ENCODE results near the gene LRRK1. TPM values are rescaled to one million over a fixed set of nuclear protein-coding genes. Genes with fewer than 3 reads are reported as not detected.
A peak's percentile ranks its signal among the peaks of the same experiment; 100 is the strongest.

Gene LRRK1
- total and polyA plus RNA-seq, 2 donors (not counting 1 experiment from before 2014, with no cell fraction given), result 19.8 to 53.0 TPM

DNA sequence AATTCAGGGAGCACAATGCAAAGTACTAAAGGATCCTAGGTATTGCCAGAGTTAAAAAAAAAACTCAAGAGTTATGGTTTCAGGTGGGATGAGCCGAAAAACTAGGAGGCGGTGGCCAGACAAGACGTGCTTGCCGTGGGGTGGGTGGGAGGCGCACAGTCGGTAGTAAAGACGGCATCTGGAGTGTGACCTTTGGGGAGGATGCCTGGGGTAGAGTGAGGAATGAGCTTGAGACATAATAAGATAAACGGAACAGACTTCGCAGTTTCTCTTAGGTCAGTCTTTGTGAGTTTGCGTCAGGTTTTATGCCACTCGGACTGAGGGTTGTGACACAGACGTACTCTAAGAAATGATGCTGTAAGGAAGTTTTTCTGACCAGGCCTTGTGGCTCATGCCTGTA is 139.6 kb downstream of the LRRK1 start:
- WGBS (ENCODE audit: insufficient coverage), result 97% methylated on average over 12 of the region's 12 CpGs
- peaks cover 3 to 76% of the 10 kb centered on the region in 2 experiments for H3K36me3 ChIP-seq (replicated peaks in 1 of 2; ENCODE audit: control extremely low read depth in 1 of 2, control insufficient read depth in 1 of 2, extremely low read depth in 1 of 2, insufficient read depth in 2 of 2, low read length in 1 of 2)
- H3K27ac ChIP-seq (ENCODE audit: low read length in 2 of 2), result no peak overlapping the region
- no peaks in the 10 kb centered on the region for H3K27me3 ChIP-seq (replicated peaks in 1 of 4; ENCODE audit: control extremely low read depth in 1 of 4, control insufficient read depth in 3 of 4, insufficient read depth in 4 of 4, low read length in 3 of 4)
- no peak overlapping the region for H3K4me3 Mint-ChIP-seq
- no peaks in the 10 kb centered on the region for H3K9me3 Mint-ChIP-seq (ENCODE audit: insufficient read depth)
- no peak overlapping the region for H3K4me3 ChIP-seq (ENCODE audit: control extremely low read depth in 1 of 5, extremely low read depth in 1 of 5, insufficient read depth in 1 of 5, low read depth in 2 of 5, low read length in 4 of 5)
- H3K4me2 ChIP-seq (replicated peaks; ENCODE audit: low read depth, low read length, poor library complexity, severe bottlenecking), result no peak overlapping the region
- DNase-seq (no peak), ATAC-seq (ENCODE audit: low read depth) (no peak)
- H2AFZ ChIP-seq (ENCODE audit: insufficient read depth, low read depth, low read length, poor library complexity, severe bottlenecking), result no peak overlapping the region
- H3K4me1 Mint-ChIP-seq, result peaks cover 18% of the 10 kb centered on the region
- TF ChIP-seq CTCF (IDR thresholded peaks at IDR 0.05), result no peak
- TF ChIP-seq EZH2 (IDR thresholded peaks at IDR 0.05; ENCODE audit: borderline replicate concordance, insufficient read depth, low read depth, low read length, poor library complexity, severe bottlenecking), result no peak
- peaks cover 0 to 25% of the 10 kb centered on the region in 2 donors for H3K4me1 ChIP-seq (ENCODE audit: control insufficient read depth in 2 of 2, insufficient read depth in 2 of 2, low read length in 2 of 2)
- intact Hi-C loops (cut with micrococcal nuclease), result no loop called here
- no peaks in the 10 kb centered on the region for H3K79me2 ChIP-seq (ENCODE audit: control insufficient read depth, insufficient read depth, low read length)
- no peaks in the 10 kb centered on the region for H3K9me3 ChIP-seq (ENCODE audit: control extremely low read depth in 1 of 3, control insufficient read depth in 2 of 3, insufficient read depth in 1 of 3, low read length in 2 of 3)
- H3K9ac ChIP-seq (ENCODE audit: low read length), result no peak overlapping the region
- POLR2A ChIA-PET, result no interaction called here
- H3K27me3 Mint-ChIP-seq, result no peaks in the 10 kb centered on the region
- no peaks in the 10 kb centered on the region for H4K20me1 ChIP-seq (ENCODE audit: control insufficient read depth, insufficient read depth, low read length, poor library complexity, severe bottlenecking)
- CTCF ChIA-PET, result no interaction called here
- no peak overlapping the region for H3K27ac Mint-ChIP-seq

GRCh38 chr15:101059381-101060341 is 140.5 kb downstream of the LRRK1 start:
- no peaks in the 10 kb centered on the region for H3K79me2 ChIP-seq (ENCODE audit: control insufficient read depth, insufficient read depth, low read length)
- no peaks in the 10 kb centered on the region for H3K9me3 ChIP-seq (ENCODE audit: control extremely low read depth in 1 of 3, control insufficient read depth in 2 of 3, insufficient read depth in 1 of 3, low read length in 2 of 3)
- H3K4me3 ChIP-seq (ENCODE audit: control extremely low read depth in 1 of 5, extremely low read depth in 1 of 5, insufficient read depth in 1 of 5, low read depth in 2 of 5, low read length in 4 of 5), result no peak overlapping the region
- CTCF ChIA-PET, result no interaction called here
- H3K27me3 Mint-ChIP-seq, result no peaks in the 10 kb centered on the region
- ATAC-seq (ENCODE audit: low read depth), result no peak
- H3K4me1 Mint-ChIP-seq, result peaks cover 18% of the 10 kb centered on the region
- no peak overlapping the region for H3K4me3 Mint-ChIP-seq
- no peak for DNase-seq
- no peaks in the 10 kb centered on the region for H3K27me3 ChIP-seq (replicated peaks in 1 of 4; ENCODE audit: control extremely low read depth in 1 of 4, control insufficient read depth in 3 of 4, insufficient read depth in 4 of 4, low read length in 3 of 4)
- intact Hi-C loops (cut with micrococcal nuclease), result no loop called here
- TF ChIP-seq EZH2 (IDR thresholded peaks at IDR 0.05; ENCODE audit: borderline replicate concordance, insufficient read depth, low read depth, low read length, poor library complexity, severe bottlenecking) (no peak), CTCF (IDR thresholded peaks at IDR 0.05) (no peak)
- H3K4me1 ChIP-seq (ENCODE audit: control insufficient read depth in 2 of 2, insufficient read depth in 2 of 2, low read length in 2 of 2), result peaks cover 0 to 25% of the 10 kb centered on the region in 2 donors
- no peaks in the 10 kb centered on the region for H3K9me3 Mint-ChIP-seq (ENCODE audit: insufficient read depth)
- no peak overlapping the region for H3K9ac ChIP-seq (ENCODE audit: low read length)
- H4K20me1 ChIP-seq (ENCODE audit: control insufficient read depth, insufficient read depth, low read length, poor library complexity, severe bottlenecking), result no peaks in the 10 kb centered on the region
- peaks cover 1 to 70% of the 10 kb centered on the region in 2 experiments for H3K36me3 ChIP-seq (replicated peaks in 1 of 2; ENCODE audit: control extremely low read depth in 1 of 2, control insufficient read depth in 1 of 2, extremely low read depth in 1 of 2, insufficient read depth in 2 of 2, low read length in 1 of 2)
- H3K27ac Mint-ChIP-seq, result peak overlapping the region; percentile 15
- H3K4me2 ChIP-seq (replicated peaks; ENCODE audit: low read depth, low read length, poor library complexity, severe bottlenecking), result no peak overlapping the region
- H3K27ac ChIP-seq (ENCODE audit: low read length in 2 of 2), result no peak overlapping the region
- POLR2A ChIA-PET, result no interaction called here
- 97% methylated on average over 9 of the region's 16 CpGs for WGBS (ENCODE audit: insufficient coverage)
- no peak overlapping the region for H2AFZ ChIP-seq (ENCODE audit: insufficient read depth, low read depth, low read length, poor library complexity, severe bottlenecking)
